GM19238 (cell line): ENCODE results near the gene TTC9B.
"Not testable (repeated sequence)": the region's sequence is repeated elsewhere in the genome, so short reads cannot be mapped to it uniquely, and the experiment has no call there.

Source experiments
- DNase-seq: peaks from one replicate; pipeline ENCODE4 v3.0.0; 2011; ENCODE audit warnings: low spot score; ENCODE audit not compliant: insufficient read length

TTC9B gene

GRCh38 chr19:40174092-40174491 lies 44.1 kb downstream of the TTC9B start:
- DNase-seq = no peak

- DNase-seq = not testable (repeated sequence)
Measured at GRCh38 chr19:40171293-40171692, 46.9 kb downstream of the TTC9B start.

GRCh38 chr19:40170303-40170989 lies 47.7 kb downstream of the TTC9B start:
- not testable (repeated sequence) for DNase-seq

GRCh38 chr19:40169482-40170302 lies 48.5 kb downstream of the TTC9B start:
- not testable (repeated sequence) for DNase-seq
